Progenitor cell of endocrine pancreas (in vitro differentiated cells): ENCODE data around the gene WNK2. TPM values are rescaled to one million over a fixed set of nuclear protein-coding genes. Genes with fewer than 3 reads are reported as not detected.

Experiments
- DNase-seq: peaks from one replicate; pipeline ENCODE4 v3.0.0; 2021; ENCODE audit warnings: low spot score; ENCODE audit not compliant: unreplicated experiment
- H3K27ac Mint-ChIP-seq: 2 replicates; pipeline ENCODE4 v1.8.0; 2021; ENCODE audit warnings: mild to moderate bottlenecking, moderate library complexity, mixed read lengths
- H3K27me3 Mint-ChIP-seq: 2 replicates; pipeline ENCODE4 v1.8.0; 2021; ENCODE audit warnings: mixed read lengths
- H3K36me3 Mint-ChIP-seq: 2 replicates; pipeline ENCODE4 v1.8.0; 2022; ENCODE audit warnings: mixed read lengths; ENCODE audit not compliant: insufficient read depth
- H3K4me1 Mint-ChIP-seq: 2 replicates; pipeline ENCODE4 v1.8.0; 2021; ENCODE audit warnings: low read depth, mixed read lengths
- H3K4me3 Mint-ChIP-seq: 2 replicates; pipeline ENCODE4 v1.8.0; 2021; ENCODE audit warnings: low read depth, mild to moderate bottlenecking, moderate library complexity, mixed read lengths
- H3K9me3 Mint-ChIP-seq: 2 replicates; pipeline ENCODE4 v1.8.0; 2021; ENCODE audit warnings: low read depth, mixed read lengths
- total RNA-seq: library from RNA; stranded (reverse); gene quantifications from 2 replicates; pipeline ENCODE4 v1.2.1, GENCODE V29; 2021
- TF ChIP-seq, protein P1 (sequence below): fragments of 200-600 bp; sonication (generic); IDR thresholded peaks from one replicate; pipeline ENCODE4 v1.5.0; 2021; ENCODE audit warnings: antibody characterized with exemption, mild to moderate bottlenecking; ENCODE audit not compliant: unreplicated experiment

The WNK2 gene
- total RNA-seq, 1 donor from 2014 or later: 345 TPM

DNA sequence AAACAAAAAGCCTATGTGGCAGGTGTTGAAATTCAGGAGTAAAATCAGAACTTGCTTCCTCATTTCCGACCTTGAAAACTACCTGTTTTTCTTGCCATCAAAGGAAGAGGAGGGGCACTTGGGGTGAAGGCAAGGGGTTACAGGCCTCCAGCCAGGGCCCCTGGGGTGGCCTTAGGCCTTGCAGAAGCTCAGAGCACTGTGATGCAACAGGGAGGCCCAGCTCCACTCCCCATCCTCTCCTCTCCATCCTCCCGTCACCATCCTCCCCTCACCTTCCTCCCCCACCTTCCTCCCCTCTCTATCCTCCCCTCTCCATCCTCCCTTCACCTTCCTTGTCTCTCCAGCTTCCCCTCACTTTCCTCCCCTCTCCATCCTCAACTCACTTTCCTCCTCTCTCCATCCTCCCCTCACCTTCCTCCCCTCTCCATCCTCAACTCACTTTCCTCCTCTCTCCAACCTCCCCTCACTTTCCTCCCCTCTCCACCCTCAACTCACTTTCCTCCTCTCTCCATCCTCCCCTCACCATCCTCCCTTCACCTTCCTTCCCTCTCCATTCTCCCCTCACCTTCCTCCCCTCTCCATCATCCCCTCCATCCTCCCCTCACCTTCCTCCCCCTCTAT lies 111.6 kb downstream of the WNK2 start:
- TF ChIP-seq, protein P1, sequence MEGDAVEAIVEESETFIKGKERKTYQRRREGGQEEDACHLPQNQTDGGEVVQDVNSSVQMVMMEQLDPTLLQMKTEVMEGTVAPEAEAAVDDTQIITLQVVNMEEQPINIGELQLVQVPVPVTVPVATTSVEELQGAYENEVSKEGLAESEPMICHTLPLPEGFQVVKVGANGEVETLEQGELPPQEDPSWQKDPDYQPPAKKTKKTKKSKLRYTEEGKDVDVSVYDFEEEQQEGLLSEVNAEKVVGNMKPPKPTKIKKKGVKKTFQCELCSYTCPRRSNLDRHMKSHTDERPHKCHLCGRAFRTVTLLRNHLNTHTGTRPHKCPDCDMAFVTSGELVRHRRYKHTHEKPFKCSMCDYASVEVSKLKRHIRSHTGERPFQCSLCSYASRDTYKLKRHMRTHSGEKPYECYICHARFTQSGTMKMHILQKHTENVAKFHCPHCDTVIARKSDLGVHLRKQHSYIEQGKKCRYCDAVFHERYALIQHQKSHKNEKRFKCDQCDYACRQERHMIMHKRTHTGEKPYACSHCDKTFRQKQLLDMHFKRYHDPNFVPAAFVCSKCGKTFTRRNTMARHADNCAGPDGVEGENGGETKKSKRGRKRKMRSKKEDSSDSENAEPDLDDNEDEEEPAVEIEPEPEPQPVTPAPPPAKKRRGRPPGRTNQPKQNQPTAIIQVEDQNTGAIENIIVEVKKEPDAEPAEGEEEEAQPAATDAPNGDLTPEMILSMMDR: no peak
- H3K27me3 Mint-ChIP-seq: no peaks in the 10 kb centered on the region
- peaks cover 15% of the 10 kb centered on the region for H3K36me3 Mint-ChIP-seq
- no peaks in the 10 kb centered on the region for H3K4me1 Mint-ChIP-seq
- no peak overlapping the region for H3K4me3 Mint-ChIP-seq
- no peak for DNase-seq
- H3K9me3 Mint-ChIP-seq: no peaks in the 10 kb centered on the region
- no peak overlapping the region for H3K27ac Mint-ChIP-seq

DNA sequence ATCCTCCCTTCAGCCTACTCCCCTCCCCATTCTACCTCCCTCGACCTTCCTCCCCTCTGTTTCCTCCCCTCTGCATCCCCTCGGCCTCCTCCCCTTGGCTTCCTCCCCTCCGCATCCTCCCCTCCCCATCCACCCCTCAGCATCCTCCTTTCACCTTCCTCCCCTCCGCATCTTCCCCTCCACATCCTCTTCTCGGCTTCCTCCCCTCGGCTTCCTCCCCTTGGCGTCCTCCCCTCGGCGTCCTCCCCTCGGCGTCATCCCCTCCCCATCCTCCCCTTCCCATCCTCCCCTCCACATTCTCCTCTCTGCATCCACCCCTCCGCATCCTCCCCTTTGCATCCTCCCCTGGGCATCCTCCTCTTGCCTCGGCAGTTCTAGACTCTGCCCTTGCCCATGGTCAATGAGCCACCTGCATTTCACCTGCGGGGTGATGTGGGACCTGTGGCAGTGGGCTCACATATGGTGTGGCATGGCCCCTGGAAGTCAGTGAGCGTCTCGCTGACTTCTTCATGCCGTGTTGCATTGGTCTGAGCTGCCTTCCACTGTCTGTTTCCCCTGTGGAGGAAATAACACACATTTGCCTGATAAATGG lies 113.0 kb downstream of the WNK2 start:
- Mint-ChIP-seq H3K36me3 (peaks cover 12% of the 10 kb centered on the region), H3K4me1 (no peaks in the 10 kb centered on the region), H3K4me3 (no peak overlapping the region), H3K27ac (no peak overlapping the region), H3K27me3 (no peaks in the 10 kb centered on the region), H3K9me3 (no peaks in the 10 kb centered on the region)
- DNase-seq: no peak
- TF ChIP-seq, protein P1: no peak

DNA sequence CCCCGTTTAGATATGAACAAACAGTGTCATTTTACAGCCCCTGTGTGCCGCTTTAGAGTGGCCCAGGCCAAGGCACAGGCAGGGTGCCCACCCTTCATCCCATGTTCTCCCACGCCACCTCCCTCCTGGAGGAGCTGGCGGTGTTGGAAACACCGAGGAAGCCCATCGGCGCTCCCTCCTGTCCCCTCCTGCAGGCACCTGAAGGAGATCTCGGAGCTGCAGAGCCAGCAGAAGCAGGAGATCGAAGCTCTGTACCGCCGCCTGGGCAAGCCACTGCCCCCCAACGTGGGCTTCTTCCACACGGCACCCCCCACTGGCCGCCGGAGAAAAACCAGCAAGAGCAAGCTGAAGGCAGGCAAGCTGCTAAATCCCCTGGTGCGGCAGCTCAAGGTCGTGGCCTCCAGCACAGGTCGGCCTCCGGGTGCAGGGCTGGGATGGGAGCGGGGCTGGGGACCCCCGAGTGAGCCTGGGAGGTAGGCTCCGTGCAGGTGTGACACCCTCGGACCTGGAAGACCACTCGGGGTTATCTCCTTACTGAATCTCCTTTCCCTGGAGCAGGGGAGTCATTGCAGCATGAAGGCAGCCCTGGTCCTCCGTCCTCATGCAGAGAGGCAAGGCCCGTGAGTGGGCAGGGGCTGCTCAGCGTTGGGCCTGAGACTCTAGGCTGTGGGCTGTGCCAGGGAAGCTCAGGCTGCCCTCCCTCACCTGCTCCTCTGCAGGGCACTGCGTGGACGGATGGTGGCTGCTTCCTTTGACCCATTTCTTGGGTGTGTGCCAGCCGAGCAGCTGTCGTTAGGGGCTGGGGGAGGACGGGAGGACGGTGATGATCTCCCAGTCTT lies 113.9 kb downstream of the WNK2 start:
- H3K4me3 Mint-ChIP-seq: no peak overlapping the region
- no peaks in the 10 kb centered on the region for H3K27me3 Mint-ChIP-seq
- TF ChIP-seq, protein P1: no peak
- DNase-seq: no peak
- no peaks in the 10 kb centered on the region for H3K9me3 Mint-ChIP-seq
- no peaks in the 10 kb centered on the region for H3K4me1 Mint-ChIP-seq
- no peak overlapping the region for H3K27ac Mint-ChIP-seq
- peaks cover 12% of the 10 kb centered on the region for H3K36me3 Mint-ChIP-seq

DNA sequence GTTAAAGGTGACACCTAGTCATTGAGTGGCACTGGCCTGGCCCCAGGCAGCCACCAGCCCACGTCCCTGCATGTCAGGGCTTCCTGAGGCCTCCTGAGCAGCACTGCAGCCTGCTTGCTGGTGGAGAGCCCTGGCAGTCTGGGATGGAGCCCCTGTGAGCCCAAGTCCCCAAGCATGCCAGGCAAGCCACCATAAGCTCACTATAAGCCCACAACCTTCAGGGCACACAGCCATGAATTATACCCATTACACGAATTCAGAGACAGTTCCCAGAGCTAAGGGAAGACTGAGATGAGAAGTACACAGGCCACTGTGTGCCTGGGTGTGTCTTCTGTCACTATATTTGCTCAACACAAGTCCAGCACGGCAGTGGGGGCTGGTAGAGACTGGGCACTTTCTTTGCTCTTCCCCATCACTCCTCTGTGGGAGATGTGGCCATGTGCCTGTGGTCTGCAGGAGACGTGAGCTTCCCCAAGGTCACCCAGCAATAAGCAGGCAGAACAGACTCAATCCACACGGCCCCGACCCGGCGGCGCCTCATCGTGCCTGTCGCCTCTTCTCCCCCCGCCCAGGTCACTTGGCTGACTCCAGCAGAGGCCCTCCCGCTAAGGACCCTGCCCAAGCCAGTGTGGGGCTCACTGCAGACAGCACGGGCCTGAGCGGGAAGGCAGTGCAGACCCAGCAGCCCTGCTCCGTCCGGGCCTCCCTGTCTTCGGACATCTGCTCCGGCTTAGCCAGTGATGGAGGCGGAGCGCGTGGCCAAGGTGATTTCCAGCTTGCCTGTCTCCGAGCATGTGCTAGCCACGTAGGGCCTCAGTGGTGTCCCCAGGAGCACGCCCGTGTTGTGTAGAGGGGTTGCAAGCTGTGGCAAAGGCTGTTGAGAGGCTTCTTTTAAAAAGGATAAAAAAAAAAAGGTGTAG lies 114.8 kb downstream of the WNK2 start:
- TF ChIP-seq, protein P1: no peak
- no peaks in the 10 kb centered on the region for H3K4me1 Mint-ChIP-seq
- H3K4me3 Mint-ChIP-seq: no peak overlapping the region
- H3K27ac Mint-ChIP-seq: peak overlapping the region; percentile 56
- no peaks in the 10 kb centered on the region for H3K9me3 Mint-ChIP-seq
- no peaks in the 10 kb centered on the region for H3K27me3 Mint-ChIP-seq
- DNase-seq: no peak
- peaks cover 10% of the 10 kb centered on the region for H3K36me3 Mint-ChIP-seq
